Measurements from ENCODE around the gene MEIOB.
"Not testable (repeated sequence)": the region's sequence is repeated elsewhere in the genome, so short reads cannot be mapped to it uniquely, and the experiment has no call there.

Gene MEIOB

GRCh38 chr16:1812732-1813163, 59.2 kb downstream of the MEIOB start:
- peak; percentile 17 for DNase-seq (ENCODE audit: low spot score)

- no peak for DNase-seq (ENCODE audit: low spot score)
These were observed 61.4 kb downstream of the MEIOB start for GRCh38 chr16:1810536-1810935.

GRCh38 chr16:1810106-1810505, 61.9 kb downstream of the MEIOB start:
- no peak for DNase-seq (ENCODE audit: low spot score)

GRCh38 chr16:1809281-1809801, 62.6 kb downstream of the MEIOB start:
- DNase-seq (ENCODE audit: low spot score): no peak

GRCh38 chr16:1808691-1809090, 63.3 kb downstream of the MEIOB start:
- no peak for DNase-seq (ENCODE audit: low spot score)

GRCh38 chr16:1807626-1808025, 64.3 kb downstream of the MEIOB start:
- DNase-seq (ENCODE audit: low spot score): no peak

GRCh38 chr16:1800701-1801100, 71.3 kb downstream of the MEIOB start:
- no peak for DNase-seq (ENCODE audit: low spot score)

- not testable (repeated sequence) for DNase-seq (ENCODE audit: low spot score)
These were observed 72.7 kb downstream of the MEIOB start for GRCh38 chr16:1799263-1799662.

- DNase-seq (ENCODE audit: low spot score): no peak
These were observed 76.9 kb downstream of the MEIOB start for GRCh38 chr16:1794908-1795666.

GRCh38 chr16:1794221-1794871, 77.6 kb downstream of the MEIOB start:
- no peak for DNase-seq (ENCODE audit: low spot score)

- DNase-seq (ENCODE audit: low spot score): no peak
These were observed 78.3 kb downstream of the MEIOB start, which contains the start of gene IGFALS for GRCh38 chr16:1793578-1794220. Gene IGFALS (minus strand): TSS chr16:1793705. CDS start chr16:1793652, 53 bp downstream.

GRCh38 chr16:1792836-1793577, 79.0 kb downstream of the MEIOB start:
- DNase-seq (ENCODE audit: low spot score): no peak

- no peak for DNase-seq (ENCODE audit: low spot score)
These were observed 79.8 kb downstream of the MEIOB start for GRCh38 chr16:1791943-1792812.

GRCh38 chr16:1791256-1791942, 80.6 kb downstream of the MEIOB start:
- no peak for DNase-seq (ENCODE audit: low spot score)

- no peak for DNase-seq (ENCODE audit: low spot score)
These were observed 81.2 kb downstream of the MEIOB start for GRCh38 chr16:1790611-1791255.

GRCh38 chr16:1790261-1790610, 81.7 kb downstream of the MEIOB start:
- no peak for DNase-seq (ENCODE audit: low spot score)

GRCh38 chr16:1789643-1790045, 82.3 kb downstream of the MEIOB start:
- DNase-seq (ENCODE audit: low spot score): no peak

GRCh38 chr16:1788708-1789100, 83.3 kb downstream of the MEIOB start:
- DNase-seq (ENCODE audit: low spot score): no peak

- DNase-seq (ENCODE audit: low spot score): no peak
These were observed 83.8 kb downstream of the MEIOB start for GRCh38 chr16:1788095-1788707.
